Subcutaneous abdominal adipose tissue (tissue), 5 donors: ENCODE data around the gene TARS2.

Experiments used
- H3K27ac ChIP-seq: one replicate; pipeline ENCODE4 v1.7.0; 2013; ENCODE audit warnings: low read depth, mild to moderate bottlenecking, inconsistent platforms, low read length, moderate library complexity
- H3K27me3 ChIP-seq, 5 donors: one replicate each; pipeline ENCODE4 v1.7.0; 2013; ENCODE audit warnings: low read length in 5 of 5, inconsistent platforms in 1 of 5; ENCODE audit not compliant: control insufficient read depth in 5 of 5, insufficient read depth in 4 of 5
- H3K36me3 ChIP-seq, 5 donors: one replicate each; pipeline ENCODE4 v1.7.0; 2013; ENCODE audit warnings: low read length in 5 of 5; ENCODE audit not compliant: control insufficient read depth in 5 of 5, insufficient read depth in 5 of 5
- H3K4me1 ChIP-seq, 5 donors: one replicate each; pipeline ENCODE4 v1.7.0; 2013; ENCODE audit warnings: low read length in 5 of 5, mild to moderate bottlenecking in 3 of 5, moderate library complexity in 1 of 5; ENCODE audit not compliant: control insufficient read depth in 5 of 5, insufficient read depth in 5 of 5
- H3K4me3 ChIP-seq, 5 donors: one replicate each; pipeline ENCODE4 v1.7.0; 2013; ENCODE audit warnings: low read length in 5 of 5, low read depth in 1 of 5
- H3K9ac ChIP-seq, 5 donors: one replicate each; pipeline ENCODE4 v1.7.0; 2013; ENCODE audit warnings: low read length in 5 of 5, mild to moderate bottlenecking in 4 of 5, moderate library complexity in 3 of 5
- H3K9me3 ChIP-seq, 5 donors: one replicate each; pipeline ENCODE4 v1.7.0; 2013; ENCODE audit warnings: low read length in 5 of 5; ENCODE audit not compliant: control insufficient read depth in 5 of 5
- donor health status: healthy.
- donor health status: healthy.
- donor health status: healthy.
- donor health status: healthy.
- donor health status: healthy.

The TARS2 gene

DNA sequence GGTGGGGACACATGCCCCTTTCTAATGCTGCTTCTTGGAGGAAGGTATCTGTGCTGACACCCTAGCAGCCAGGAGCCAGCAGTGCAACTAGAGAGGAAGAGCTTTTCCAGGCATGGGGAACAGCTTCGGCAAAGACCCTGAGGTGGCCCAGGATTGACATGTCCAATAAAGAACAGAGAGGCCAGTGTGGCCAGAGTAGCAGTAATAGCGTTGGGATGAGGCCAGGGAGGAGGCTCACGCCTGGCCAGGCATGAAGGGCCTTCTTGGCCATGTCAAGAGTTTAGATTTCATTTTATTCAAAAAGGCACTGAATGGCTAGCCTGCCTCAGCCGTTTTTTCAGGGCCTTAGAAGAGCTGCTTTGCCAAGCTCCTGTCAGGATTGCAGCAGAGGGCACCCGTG is 45.6 kb downstream of the TARS2 start:
- Histone ChIP-seq H3K27ac (peak overlapping the region; percentile 52), H3K9me3 (no peaks in the 10 kb centered on the region), H3K9ac (peak overlapping the region in 1 of 5 donors; percentile 27), H3K36me3 (no peaks in the 10 kb centered on the region), H3K4me1 (peaks cover 9 to 41% (median 21%) of the 10 kb centered on the region in 5 donors), H3K4me3 (no peak overlapping the region), H3K27me3 (no peaks in the 10 kb centered on the region)

DNA sequence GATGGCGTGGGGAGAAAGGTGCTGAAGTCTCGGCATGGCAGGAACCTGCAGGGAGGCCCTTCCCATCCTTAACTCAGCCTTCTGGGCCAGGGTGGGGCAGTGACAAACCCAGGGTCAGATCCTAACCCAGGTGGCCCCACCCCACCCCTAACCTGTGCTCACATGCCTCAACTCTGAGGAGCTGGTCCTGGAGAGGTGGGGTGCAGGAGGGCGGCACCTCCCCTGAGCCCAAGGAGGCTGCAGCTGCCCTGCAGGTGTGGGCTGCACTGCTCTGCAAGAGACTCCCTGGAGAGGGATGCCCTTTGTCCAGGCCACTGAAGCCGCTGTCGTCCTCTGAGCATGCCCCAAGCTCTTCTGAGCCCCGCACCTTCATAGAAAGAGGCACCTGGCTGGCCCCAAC is 46.8 kb downstream of the TARS2 start:
- H3K9me3 ChIP-seq = no peaks in the 10 kb centered on the region
- no peak overlapping the region for H3K27ac ChIP-seq
- no peak overlapping the region for H3K9ac ChIP-seq
- peaks cover 10 to 43% (median 26%) of the 10 kb centered on the region in 5 donors for H3K4me1 ChIP-seq
- no peak overlapping the region for H3K4me3 ChIP-seq
- H3K27me3 ChIP-seq = no peaks in the 10 kb centered on the region
- H3K36me3 ChIP-seq = no peaks in the 10 kb centered on the region

GRCh38 chr1:150535511-150536287 is 48.5 kb downstream of the TARS2 start:
- H3K27ac ChIP-seq = peak overlapping the region; percentile 7
- no peaks in the 10 kb centered on the region for H3K36me3 ChIP-seq
- H3K4me3 ChIP-seq = no peak overlapping the region
- no peak overlapping the region for H3K9ac ChIP-seq
- H3K4me1 ChIP-seq = peaks cover 7 to 39% (median 22%) of the 10 kb centered on the region in 5 donors
- H3K27me3 ChIP-seq = no peaks in the 10 kb centered on the region
- no peaks in the 10 kb centered on the region for H3K9me3 ChIP-seq

- Histone ChIP-seq H3K4me1 (peaks cover 7 to 37% (median 21%) of the 10 kb centered on the region in 5 donors), H3K9ac (no peak overlapping the region), H3K27me3 (no peaks in the 10 kb centered on the region), H3K4me3 (no peak overlapping the region), H3K27ac (no peak overlapping the region), H3K36me3 (no peaks in the 10 kb centered on the region), H3K9me3 (no peaks in the 10 kb centered on the region)
Measured at GRCh38 chr1:150536836-150537731, 49.9 kb downstream of the TARS2 start.

- Histone ChIP-seq H3K4me3 (no peak overlapping the region), H3K9me3 (no peaks in the 10 kb centered on the region), H3K4me1 (peaks cover 3 to 28% (median 13%) of the 10 kb centered on the region in 5 donors), H3K27ac (no peak overlapping the region), H3K27me3 (no peaks in the 10 kb centered on the region), H3K36me3 (no peaks in the 10 kb centered on the region), H3K9ac (peak overlapping the region in 1 of 5 donors; percentile 28)
Measured at GRCh38 chr1:150537732-150538684, 50.8 kb downstream of the TARS2 start.

- no peak overlapping the region for H3K9ac ChIP-seq
- H3K27me3 ChIP-seq = no peaks in the 10 kb centered on the region
- H3K4me3 ChIP-seq = no peak overlapping the region
- no peaks in the 10 kb centered on the region for H3K36me3 ChIP-seq
- H3K27ac ChIP-seq = no peak overlapping the region
- peaks cover 3 to 13% (median 10%) of the 10 kb centered on the region in 5 donors for H3K4me1 ChIP-seq
- H3K9me3 ChIP-seq = no peaks in the 10 kb centered on the region
Measured at GRCh38 chr1:150543500-150544143, 56.4 kb downstream of the TARS2 start.

DNA sequence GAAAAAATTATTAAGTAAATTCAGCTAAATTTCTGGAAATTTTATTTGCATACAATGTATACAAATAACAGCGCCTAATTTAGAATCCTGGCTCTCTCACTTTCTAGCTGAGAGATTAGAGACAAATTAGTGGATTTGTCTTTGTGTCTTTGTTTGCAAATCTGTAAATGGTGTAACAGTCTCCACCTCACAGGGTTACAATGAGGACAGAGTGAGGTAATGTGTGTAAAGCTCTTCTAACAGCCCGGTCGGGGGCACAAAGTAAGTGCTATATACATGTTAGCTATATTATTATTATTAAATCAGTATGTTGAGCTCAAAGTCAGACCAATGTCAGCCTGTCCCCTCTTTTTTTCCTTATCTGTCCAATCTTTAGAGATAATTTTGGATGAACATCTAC is 57.0 kb downstream of the TARS2 start:
- no peaks in the 10 kb centered on the region for H3K27me3 ChIP-seq
- H3K27ac ChIP-seq = no peak overlapping the region
- no peaks in the 10 kb centered on the region for H3K36me3 ChIP-seq
- peaks cover 3 to 17% (median 11%) of the 10 kb centered on the region in 5 donors for H3K4me1 ChIP-seq
- peak overlapping the region in 1 of 5 donors; percentile 24 for H3K9ac ChIP-seq
- H3K9me3 ChIP-seq = no peaks in the 10 kb centered on the region
- no peak overlapping the region for H3K4me3 ChIP-seq

- H3K9ac ChIP-seq = no peak overlapping the region
- no peak overlapping the region for H3K4me3 ChIP-seq
- no peaks in the 10 kb centered on the region for H3K9me3 ChIP-seq
- H3K27ac ChIP-seq = no peak overlapping the region
- H3K27me3 ChIP-seq = no peaks in the 10 kb centered on the region
- H3K4me1 ChIP-seq = peaks cover 3 to 29% (median 24%) of the 10 kb centered on the region in 5 donors
- H3K36me3 ChIP-seq = no peaks in the 10 kb centered on the region
Measured at GRCh38 chr1:150545486-150546032, 58.3 kb downstream of the TARS2 start.
